ENCODE results near the gene AMZ2. TPM values are rescaled to one million over a fixed set of nuclear protein-coding genes. Genes with fewer than 3 reads are reported as not detected.

The AMZ2 gene
- total and polyA plus RNA-seq, 7 experiments from 2014 or later, result 47.6 to 103 (median 79.5) TPM

DNA sequence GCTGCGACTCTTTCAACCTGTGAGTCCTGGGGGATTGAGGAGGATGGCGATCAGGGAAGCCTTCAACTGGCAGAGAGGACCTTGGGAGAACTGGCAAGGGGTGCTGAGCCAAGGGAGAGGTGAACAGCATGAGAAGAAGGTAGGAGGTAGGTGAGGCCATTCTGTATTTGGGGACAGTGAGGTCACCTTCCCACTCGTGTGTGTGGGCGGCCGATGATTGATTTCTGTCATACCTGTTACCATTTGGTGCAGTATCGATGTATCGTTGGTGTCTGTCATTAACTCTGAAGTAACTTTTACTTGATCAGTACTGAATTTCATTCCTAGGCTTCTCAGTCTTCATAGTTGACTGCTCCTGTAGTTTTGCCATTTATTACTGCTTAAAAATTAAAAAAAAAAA is 47.2 kb downstream of the AMZ2 start:
- CTCF ChIA-PET, result no interaction called here
- no peaks in the 10 kb centered on the region for H3K9me3 ChIP-seq (ENCODE audit: control insufficient read depth in 2 of 3, low read length in 3 of 3)
- H3K27me3 Mint-ChIP-seq, result peaks cover 0 to 20% (median 0%) of the 10 kb centered on the region in 5 donors
- DNase-seq, result no peak
- peaks cover 0 to 3% (median 0%) of the 10 kb centered on the region in 11 donors for H3K9me3 Mint-ChIP-seq
- POLR2A ChIA-PET, result no interaction called here
- H3K27ac Mint-ChIP-seq, result peak overlapping the region; percentile 42 to 89 (median 63)
- H3K36me3 Mint-ChIP-seq, result peaks cover 0 to 8% (median 0%) of the 10 kb centered on the region in 5 donors
- no peak for ATAC-seq
- H3K36me3 ChIP-seq (ENCODE audit: control insufficient read depth in 2 of 3, insufficient read depth in 3 of 3, low read length in 3 of 3), result no peaks in the 10 kb centered on the region
- no peaks in the 10 kb centered on the region for H3K27me3 ChIP-seq (ENCODE audit: control insufficient read depth in 2 of 2, insufficient read depth in 2 of 2, low read length in 2 of 2)
- intact Hi-C loops (cut with micrococcal nuclease), result loop anchor here in 1 of 2 donors (5.0 kb wide), 1 partner anchor 33 kb away; no protein-coding TSS in a partner anchor
- H3K4me3 Mint-ChIP-seq, result peak overlapping the region in 6 of 10 donors; percentile 21 to 63 (median 54)
- H3K27ac ChIP-seq (ENCODE audit: low read depth, low read length), result no peak overlapping the region
- peaks cover 50 to 57% of the 10 kb centered on the region in 2 donors for H3K4me1 ChIP-seq (ENCODE audit: control insufficient read depth in 2 of 2, insufficient read depth in 2 of 2, low read length in 2 of 2)
- H3K4me1 Mint-ChIP-seq, result peaks cover 35 to 80% (median 60%) of the 10 kb centered on the region in 7 donors
- H3K4me3 ChIP-seq (ENCODE audit: low read length), result no peak overlapping the region

- peaks cover 0 to 8% (median under 1%) of the 10 kb centered on the region in 5 donors for H3K36me3 Mint-ChIP-seq
- peaks cover 35 to 74% (median 58%) of the 10 kb centered on the region in 7 donors for H3K4me1 Mint-ChIP-seq
- ATAC-seq (peak; percentile 64), DNase-seq (peak in 8 of 9 donors; percentile 49 to 90 (median 86))
- peaks cover 0 to 25% (median 0%) of the 10 kb centered on the region in 5 donors for H3K27me3 Mint-ChIP-seq
- Histone ChIP-seq H3K4me1 (ENCODE audit: control insufficient read depth in 2 of 2, insufficient read depth in 2 of 2, low read length in 2 of 2) (peaks cover 50 to 57% of the 10 kb centered on the region in 2 donors), H3K9me3 (ENCODE audit: control insufficient read depth in 2 of 3, low read length in 3 of 3) (no peaks in the 10 kb centered on the region), H3K4me3 (ENCODE audit: low read length) (peak overlapping the region; percentile 35), H3K36me3 (ENCODE audit: control insufficient read depth in 2 of 3, insufficient read depth in 3 of 3, low read length in 3 of 3) (no peaks in the 10 kb centered on the region), H3K27me3 (ENCODE audit: control insufficient read depth in 2 of 2, insufficient read depth in 2 of 2, low read length in 2 of 2) (no peaks in the 10 kb centered on the region), H3K27ac (ENCODE audit: low read depth, low read length) (peak overlapping the region; percentile 64)
- CTCF ChIA-PET, result interaction anchor here (0.6 to 2.7 kb wide), 5 partner anchors 33 to 1115 kb away, joined by 3 to 8 read pairs (median 4); no protein-coding TSS in a partner anchor
- peak overlapping the region; percentile 68 to 84 (median 80) for H3K4me3 Mint-ChIP-seq
- POLR2A ChIA-PET, result interaction anchor here (0.6 to 2.6 kb wide), 27 partner anchors 8 to 163 kb away, joined by 3 to 16 read pairs (median 4); partner anchors contain the start of gene AMZ2
- peak overlapping the region; percentile 72 to 94 (median 91) for H3K27ac Mint-ChIP-seq
- intact Hi-C loops (cut with micrococcal nuclease), result loop anchor here (1.0 to 5.0 kb wide), 6 partner anchors 14 to 262 kb away; partner anchors contain the start of gene KPNA2 (in 1 of the 2)
- H3K9me3 Mint-ChIP-seq, result no peaks in the 10 kb centered on the region
Measured at GRCh38 chr17:68296217-68297191, 48.7 kb downstream of the AMZ2 start.

DNA sequence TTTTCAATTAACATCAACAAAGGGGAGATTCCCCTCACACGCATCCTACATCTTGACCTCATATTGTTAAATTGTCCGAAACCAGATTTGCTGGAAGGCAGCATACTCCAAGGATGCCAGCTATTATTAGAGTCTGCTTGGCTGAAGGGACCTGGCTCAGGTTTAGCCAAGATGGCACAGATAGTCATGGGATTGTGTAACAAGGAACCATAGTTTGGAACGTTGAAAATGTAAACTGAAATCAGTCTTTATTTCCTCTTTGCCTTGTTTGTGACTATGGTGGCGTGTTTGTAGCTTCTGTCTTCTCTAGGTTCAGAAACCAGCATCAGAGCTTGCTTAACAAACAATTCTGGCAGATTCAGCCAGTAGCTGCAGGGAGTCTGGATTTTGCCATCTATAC is 49.4 kb downstream of the AMZ2 start:
- H3K36me3 ChIP-seq (ENCODE audit: control insufficient read depth in 2 of 3, insufficient read depth in 3 of 3, low read length in 3 of 3), result no peaks in the 10 kb centered on the region
- no peaks in the 10 kb centered on the region for H3K9me3 ChIP-seq (ENCODE audit: control insufficient read depth in 2 of 3, low read length in 3 of 3)
- H3K27me3 ChIP-seq (ENCODE audit: control insufficient read depth in 2 of 2, insufficient read depth in 2 of 2, low read length in 2 of 2), result no peaks in the 10 kb centered on the region
- peaks cover 49 to 57% of the 10 kb centered on the region in 2 donors for H3K4me1 ChIP-seq (ENCODE audit: control insufficient read depth in 2 of 2, insufficient read depth in 2 of 2, low read length in 2 of 2)
- ChIA-PET CTCF (interaction anchor here (0.6 to 2.7 kb wide), 5 partner anchors 34 to 1114 kb away, joined by 3 to 8 read pairs (median 4); no protein-coding TSS in a partner anchor), POLR2A (interaction anchor here (0.6 to 2.6 kb wide), 24 partner anchors 8 to 162 kb away, joined by 3 to 16 read pairs (median 4); partner anchors contain the start of gene AMZ2)
- Mint-ChIP-seq H3K4me1 (peaks cover 36 to 77% (median 65%) of the 10 kb centered on the region in 7 donors), H3K36me3 (peaks cover 0 to 10% (median 3%) of the 10 kb centered on the region in 5 donors), H3K27me3 (peaks cover 0 to 27% (median 0%) of the 10 kb centered on the region in 5 donors), H3K27ac (peak overlapping the region; percentile 72 to 94 (median 91)), H3K4me3 (peak overlapping the region; percentile 68 to 84 (median 80)), H3K9me3 (no peaks in the 10 kb centered on the region)
- H3K4me3 ChIP-seq (ENCODE audit: low read length), result peak overlapping the region; percentile 35
- intact Hi-C loops (cut with micrococcal nuclease), result loop anchor here (1.0 to 5.0 kb wide), 4 partner anchors 13 to 262 kb away; partner anchors contain the start of gene KPNA2 (in 1 of the 2)
- DNase-seq, result peak in 1 of 9 donors; percentile 25
- no peak for ATAC-seq
- peak overlapping the region; percentile 64 for H3K27ac ChIP-seq (ENCODE audit: low read depth, low read length)

DNA sequence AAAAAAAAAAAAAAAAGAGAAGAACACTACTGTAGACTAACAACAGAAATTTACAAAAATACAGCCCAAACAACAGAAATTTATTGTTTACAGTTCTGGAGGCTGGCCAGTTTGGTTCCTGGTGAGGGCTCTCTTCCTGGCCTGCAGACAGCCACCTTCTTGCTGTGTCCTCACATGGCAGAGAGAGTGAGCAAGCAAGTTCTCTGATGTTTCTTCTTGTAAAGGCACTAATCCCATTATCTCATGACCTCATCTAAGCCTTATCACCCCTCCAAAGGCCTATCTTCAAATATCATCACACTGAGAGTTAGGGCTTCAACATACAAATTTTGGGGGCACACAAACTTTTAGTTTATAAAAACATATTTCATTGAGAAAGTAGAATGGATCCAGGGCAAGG is 50.8 kb downstream of the AMZ2 start:
- Mint-ChIP-seq H3K9me3 (no peaks in the 10 kb centered on the region), H3K4me1 (peaks cover 31 to 72% (median 61%) of the 10 kb centered on the region in 7 donors), H3K36me3 (peaks cover 0 to 10% (median 3%) of the 10 kb centered on the region in 5 donors), H3K27ac (peak overlapping the region in 5 of 9 donors; percentile 49 to 92 (median 88)), H3K4me3 (peak overlapping the region in 3 of 10 donors; percentile 32 to 66 (median 45)), H3K27me3 (peaks cover 0 to 29% (median 0%) of the 10 kb centered on the region in 5 donors)
- Histone ChIP-seq H3K36me3 (ENCODE audit: control insufficient read depth in 2 of 3, insufficient read depth in 3 of 3, low read length in 3 of 3) (no peaks in the 10 kb centered on the region), H3K27ac (ENCODE audit: low read depth, low read length) (no peak overlapping the region), H3K9me3 (ENCODE audit: control insufficient read depth in 2 of 3, low read length in 3 of 3) (no peaks in the 10 kb centered on the region), H3K4me1 (ENCODE audit: control insufficient read depth in 2 of 2, insufficient read depth in 2 of 2, low read length in 2 of 2) (peaks cover 38 to 47% of the 10 kb centered on the region in 2 donors), H3K4me3 (ENCODE audit: low read length) (no peak overlapping the region), H3K27me3 (ENCODE audit: control insufficient read depth in 2 of 2, insufficient read depth in 2 of 2, low read length in 2 of 2) (no peaks in the 10 kb centered on the region)
- CTCF ChIA-PET, result interaction anchor here (2.7 kb wide), 1 partner anchor 35 kb away, joined by 8 read pairs; no protein-coding TSS in a partner anchor
- DNase-seq (no peak), ATAC-seq (no peak)
- intact Hi-C loops (cut with micrococcal nuclease), result loop anchor here in 1 of 2 donors (5.0 kb wide), 1 partner anchor 36 kb away; no protein-coding TSS in a partner anchor
- POLR2A ChIA-PET, result no interaction called here

GRCh38 chr17:68299817-68300216 is 52.0 kb downstream of the AMZ2 start:
- DNase-seq (no peak), ATAC-seq (no peak)
- H3K27me3 Mint-ChIP-seq, result peaks cover 0 to 21% (median 0%) of the 10 kb centered on the region in 5 donors
- Histone ChIP-seq H3K4me1 (ENCODE audit: control insufficient read depth in 2 of 2, insufficient read depth in 2 of 2, low read length in 2 of 2) (peaks cover 35 to 36% of the 10 kb centered on the region in 2 donors), H3K27me3 (ENCODE audit: control insufficient read depth in 2 of 2, insufficient read depth in 2 of 2, low read length in 2 of 2) (no peaks in the 10 kb centered on the region), H3K9me3 (ENCODE audit: control insufficient read depth in 2 of 3, low read length in 3 of 3) (no peaks in the 10 kb centered on the region), H3K27ac (ENCODE audit: low read depth, low read length) (no peak overlapping the region), H3K36me3 (ENCODE audit: control insufficient read depth in 2 of 3, insufficient read depth in 3 of 3, low read length in 3 of 3) (no peaks in the 10 kb centered on the region), H3K4me3 (ENCODE audit: low read length) (no peak overlapping the region)
- intact Hi-C loops (cut with micrococcal nuclease), result loop anchor here in 1 of 2 donors (5.0 kb wide), 1 partner anchor 38 kb away; no protein-coding TSS in a partner anchor
- peak overlapping the region in 4 of 9 donors; percentile 8 to 54 (median 37) for H3K27ac Mint-ChIP-seq
- H3K4me3 Mint-ChIP-seq, result no peak overlapping the region
- H3K4me1 Mint-ChIP-seq, result peaks cover 23 to 62% (median 55%) of the 10 kb centered on the region in 7 donors
- CTCF ChIA-PET, result interaction anchor here (0.7 to 1.3 kb wide), 2 partner anchors 131 to 132 kb away, joined by 3 to 4 read pairs; no protein-coding TSS in a partner anchor
- peaks cover 0 to 9% (median 3%) of the 10 kb centered on the region in 5 donors for H3K36me3 Mint-ChIP-seq
- H3K9me3 Mint-ChIP-seq, result no peaks in the 10 kb centered on the region
- POLR2A ChIA-PET, result interaction anchor here (0.6 to 1.1 kb wide), 3 partner anchors 12 to 60 kb away, joined by 3 to 6 read pairs (median 5); no protein-coding TSS in a partner anchor
